ENCODE measurements around the gene ZNF501.
A peak's percentile ranks its signal among the peaks of the same experiment; 100 is the strongest.

ZNF501 gene

DNA sequence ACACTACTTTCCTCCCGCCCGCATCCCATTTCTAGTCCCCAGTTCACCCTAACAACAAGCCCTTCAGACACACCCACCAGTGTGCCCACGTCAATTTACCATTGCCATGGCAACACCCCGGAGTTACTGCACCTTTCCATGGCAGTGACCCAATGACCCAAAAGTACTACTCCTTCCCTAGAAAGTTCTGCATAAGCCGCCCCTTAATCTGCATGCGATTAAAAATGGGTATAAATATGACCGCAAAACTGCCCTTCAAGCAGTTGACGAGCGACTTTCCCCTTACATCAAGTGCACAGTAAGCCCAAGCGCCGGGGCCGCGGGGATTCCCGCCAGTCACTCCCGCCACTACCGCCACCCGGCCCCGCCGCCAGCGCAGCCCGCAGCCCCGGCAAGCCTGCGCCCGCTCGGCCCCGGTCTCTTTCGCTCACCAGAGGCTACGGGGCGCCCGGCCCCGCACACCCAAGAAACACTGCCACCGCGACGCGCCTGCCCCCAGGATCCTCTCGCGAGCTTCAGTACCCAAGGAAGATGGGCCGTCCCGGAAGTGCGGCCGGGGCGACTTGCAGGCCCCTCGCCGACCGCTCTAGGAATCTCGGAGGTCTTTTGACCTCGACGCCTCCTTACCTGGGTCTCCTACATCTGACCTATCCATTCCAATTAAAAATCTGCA lies 44.2 kb upstream of the ZNF501 start:
- Histone ChIP-seq H3K27ac (ENCODE audit: low read depth, low read length, poor library complexity, severe bottlenecking) (no peak overlapping the region), H3K9me3 (ENCODE audit: low read length) (0 out of 2 replicates have a peak, but pooled peaks cover 6% of the 10 kb centered on the region), H3K79me2 (ENCODE audit: insufficient read depth, low read length) (no peaks in the 10 kb centered on the region), H3K4me2 (ENCODE audit: low read length) (peak overlapping the region; percentile 48), H3K9ac (ENCODE audit: low read length) (peak overlapping the region; percentile 48; the same call in 1 of the 2 replicates), H3F3A (ENCODE audit: insufficient read depth, low read length) (no peaks in the 10 kb centered on the region), H3K4me1 (ENCODE audit: insufficient read depth, low read length, severe bottlenecking) (no peaks in the 10 kb centered on the region), H2AFZ (ENCODE audit: low read length) (peak overlapping the region; percentile 90; the same call in 1 of the 2 replicates), H4K20me1 (ENCODE audit: insufficient read depth, low read length) (no peaks in the 10 kb centered on the region), H3K36me3 (ENCODE audit: insufficient read depth, low read length) (peaks cover 3% of the 10 kb centered on the region; the same call in 1 of the 2 replicates), H3K4me3 (ENCODE audit: low read depth, low read length, poor library complexity, severe bottlenecking) (peak overlapping the region; percentile 62), H3K27me3 (ENCODE audit: insufficient read depth, low read length) (no peaks in the 10 kb centered on the region), H3K9me2 (ENCODE audit: low read depth, low read length) (no peaks in the 10 kb centered on the region)
- TF ChIP-seq CTCF (IDR thresholded peaks at IDR 0.05; ENCODE audit: low read length), result no peak
- no peak for TF ChIP-seq EZH2 (IDR thresholded peaks at IDR 0.05; ENCODE audit: borderline replicate concordance, low read length)

- Histone ChIP-seq H3K4me1 (ENCODE audit: insufficient read depth, low read length, severe bottlenecking) (no peaks in the 10 kb centered on the region), H3K4me2 (ENCODE audit: low read length) (no peak overlapping the region), H3K36me3 (ENCODE audit: insufficient read depth, low read length) (peaks cover 3% of the 10 kb centered on the region; the same call in 1 of the 2 replicates), H3K27ac (ENCODE audit: low read depth, low read length, poor library complexity, severe bottlenecking) (no peak overlapping the region), H3K9ac (ENCODE audit: low read length) (no peak overlapping the region), H3K27me3 (ENCODE audit: insufficient read depth, low read length) (no peaks in the 10 kb centered on the region), H2AFZ (ENCODE audit: low read length) (no peak overlapping the region), H3K79me2 (ENCODE audit: insufficient read depth, low read length) (no peaks in the 10 kb centered on the region), H3F3A (ENCODE audit: insufficient read depth, low read length) (no peaks in the 10 kb centered on the region), H3K9me3 (ENCODE audit: low read length) (0 out of 2 replicates have a peak, but pooled peaks cover 6% of the 10 kb centered on the region), H3K9me2 (ENCODE audit: low read depth, low read length) (no peaks in the 10 kb centered on the region), H3K4me3 (ENCODE audit: low read depth, low read length, poor library complexity, severe bottlenecking) (no peak overlapping the region), H4K20me1 (ENCODE audit: insufficient read depth, low read length) (no peaks in the 10 kb centered on the region)
- TF ChIP-seq CTCF (IDR thresholded peaks at IDR 0.05; ENCODE audit: low read length) (no peak), EZH2 (IDR thresholded peaks at IDR 0.05; ENCODE audit: borderline replicate concordance, low read length) (no peak)
Measured at GRCh38 chr3:44687898-44688297, 41.5 kb upstream of the ZNF501 start.

GRCh38 chr3:44712455-44713075 lies 16.9 kb upstream of the ZNF501 start, which contains the start of gene ZNF502:
TSS of gene ZNF502 (plus strand) at chr3:44712660. CDS start at chr3:44720262, 7,602 bp downstream.
- no peaks in the 10 kb centered on the region for H4K20me1 ChIP-seq (ENCODE audit: insufficient read depth, low read length)
- H3K27ac ChIP-seq (ENCODE audit: low read depth, low read length, poor library complexity, severe bottlenecking), result no peak within 1 kb of the TSS
- H3K36me3 ChIP-seq (ENCODE audit: insufficient read depth, low read length), result no peaks in the 10 kb centered on the region
- TF ChIP-seq EZH2 (IDR thresholded peaks at IDR 0.05; ENCODE audit: borderline replicate concordance, low read length), result no peak
- no peak for TF ChIP-seq CTCF (IDR thresholded peaks at IDR 0.05; ENCODE audit: low read length)
- H3K9me3 ChIP-seq (ENCODE audit: low read length), result peaks cover 12% of the 10 kb centered on the region; the same call in 1 of the 2 replicates
- no peak within 1 kb of the TSS for H3K9ac ChIP-seq (ENCODE audit: low read length)
- H3K4me3 ChIP-seq (ENCODE audit: low read depth, low read length, poor library complexity, severe bottlenecking), result no peak within 1 kb of the TSS
- no peaks in the 10 kb centered on the region for H3K79me2 ChIP-seq (ENCODE audit: insufficient read depth, low read length)
- no peak within 1 kb of the TSS for H3K4me2 ChIP-seq (ENCODE audit: low read length)
- no peak within 1 kb of the TSS for H2AFZ ChIP-seq (ENCODE audit: low read length)
- H3F3A ChIP-seq (ENCODE audit: insufficient read depth, low read length), result no peaks in the 10 kb centered on the region
- no peaks in the 10 kb centered on the region for H3K4me1 ChIP-seq (ENCODE audit: insufficient read depth, low read length, severe bottlenecking)
- H3K27me3 ChIP-seq (ENCODE audit: insufficient read depth, low read length), result no peaks in the 10 kb centered on the region
- no peaks in the 10 kb centered on the region for H3K9me2 ChIP-seq (ENCODE audit: low read depth, low read length)
